ENCODE results near the gene B3GNT5.

Gene B3GNT5

GRCh38 chr3:183317271-183317670 lies 64.2 kb downstream of the B3GNT5 start:
- Histone ChIP-seq H3K9me2 (replicated peaks; ENCODE audit: low read depth, low read length) (no peaks in the 10 kb centered on the region), H4K20me1 (ENCODE audit: insufficient read depth, low read length, poor library complexity, severe bottlenecking) (no peaks in the 10 kb centered on the region), H3K79me2 (ENCODE audit: insufficient read depth, low read length) (no peaks in the 10 kb centered on the region), H3K4me2 (ENCODE audit: low read depth, low read length, poor library complexity, severe bottlenecking) (no peak overlapping the region), H3K4me1 (ENCODE audit: insufficient read depth, low read length, poor library complexity, severe bottlenecking) (no peaks in the 10 kb centered on the region), H3K27me3 (ENCODE audit: insufficient read depth, low read length, poor library complexity, severe bottlenecking) (no peaks in the 10 kb centered on the region), H3F3A (ENCODE audit: low read depth) (no peaks in the 10 kb centered on the region), H2AFZ (ENCODE audit: low read length) (no peak overlapping the region), H3K9me3 (ENCODE audit: insufficient read depth, low read depth, low read length) (no peaks in the 10 kb centered on the region), H3K4me3 (ENCODE audit: low read length, poor library complexity, severe bottlenecking) (no peak overlapping the region), H3K9ac (ENCODE audit: low read depth, low read length, poor library complexity, severe bottlenecking) (no peak overlapping the region), H3K36me3 (ENCODE audit: insufficient read depth, low read length) (no peaks in the 10 kb centered on the region)
- TF ChIP-seq EZH2phosphoT487 (IDR thresholded peaks at IDR 0.05; ENCODE audit: borderline replicate concordance) (no peak), CTCF (conservative IDR thresholded peaks at IDR 0.05; ENCODE audit: low read length) (no peak)

GRCh38 chr3:183317886-183318865 lies 65.1 kb downstream of the B3GNT5 start:
- H3K9me3 ChIP-seq (ENCODE audit: insufficient read depth, low read depth, low read length), result no peaks in the 10 kb centered on the region
- H3K9me2 ChIP-seq (replicated peaks; ENCODE audit: low read depth, low read length), result no peaks in the 10 kb centered on the region
- H3F3A ChIP-seq (ENCODE audit: low read depth), result no peaks in the 10 kb centered on the region
- H3K4me2 ChIP-seq (ENCODE audit: low read depth, low read length, poor library complexity, severe bottlenecking), result no peak overlapping the region
- no peaks in the 10 kb centered on the region for H3K27me3 ChIP-seq (ENCODE audit: insufficient read depth, low read length, poor library complexity, severe bottlenecking)
- H4K20me1 ChIP-seq (ENCODE audit: insufficient read depth, low read length, poor library complexity, severe bottlenecking), result no peaks in the 10 kb centered on the region
- H3K36me3 ChIP-seq (ENCODE audit: insufficient read depth, low read length), result no peaks in the 10 kb centered on the region
- no peak overlapping the region for H2AFZ ChIP-seq (ENCODE audit: low read length)
- no peaks in the 10 kb centered on the region for H3K4me1 ChIP-seq (ENCODE audit: insufficient read depth, low read length, poor library complexity, severe bottlenecking)
- H3K9ac ChIP-seq (ENCODE audit: low read depth, low read length, poor library complexity, severe bottlenecking), result no peak overlapping the region
- TF ChIP-seq EZH2phosphoT487 (IDR thresholded peaks at IDR 0.05; ENCODE audit: borderline replicate concordance) (no peak), CTCF (conservative IDR thresholded peaks at IDR 0.05; ENCODE audit: low read length) (no peak)
- no peaks in the 10 kb centered on the region for H3K79me2 ChIP-seq (ENCODE audit: insufficient read depth, low read length)
- H3K4me3 ChIP-seq (ENCODE audit: low read length, poor library complexity, severe bottlenecking), result no peak overlapping the region

GRCh38 chr3:183318877-183319276 lies 65.8 kb downstream of the B3GNT5 start:
- no peaks in the 10 kb centered on the region for H4K20me1 ChIP-seq (ENCODE audit: insufficient read depth, low read length, poor library complexity, severe bottlenecking)
- H3K79me2 ChIP-seq (ENCODE audit: insufficient read depth, low read length), result no peaks in the 10 kb centered on the region
- no peaks in the 10 kb centered on the region for H3K27me3 ChIP-seq (ENCODE audit: insufficient read depth, low read length, poor library complexity, severe bottlenecking)
- no peak overlapping the region for H3K4me2 ChIP-seq (ENCODE audit: low read depth, low read length, poor library complexity, severe bottlenecking)
- H3K36me3 ChIP-seq (ENCODE audit: insufficient read depth, low read length), result no peaks in the 10 kb centered on the region
- no peak overlapping the region for H3K9ac ChIP-seq (ENCODE audit: low read depth, low read length, poor library complexity, severe bottlenecking)
- no peaks in the 10 kb centered on the region for H3K9me3 ChIP-seq (ENCODE audit: insufficient read depth, low read depth, low read length)
- H3K9me2 ChIP-seq (replicated peaks; ENCODE audit: low read depth, low read length), result no peaks in the 10 kb centered on the region
- H3F3A ChIP-seq (ENCODE audit: low read depth), result no peaks in the 10 kb centered on the region
- H3K4me3 ChIP-seq (ENCODE audit: low read length, poor library complexity, severe bottlenecking), result no peak overlapping the region
- H3K4me1 ChIP-seq (ENCODE audit: insufficient read depth, low read length, poor library complexity, severe bottlenecking), result no peaks in the 10 kb centered on the region
- TF ChIP-seq EZH2phosphoT487 (IDR thresholded peaks at IDR 0.05; ENCODE audit: borderline replicate concordance), result no peak
- TF ChIP-seq CTCF (conservative IDR thresholded peaks at IDR 0.05; ENCODE audit: low read length), result no peak
- no peak overlapping the region for H2AFZ ChIP-seq (ENCODE audit: low read length)
